GM20431 (cell line): Measurements from ENCODE around the gene FAAP20.

Experiments
- in situ Hi-C: fragments of 300-500 bp; cut with MseI, MboI; formaldehyde crosslinking; loops from one replicate; pipeline ENCODE4 v1.15.0; 2020; ENCODE audit warnings: low sequenced_read_pairs; ENCODE audit not compliant: unreplicated experiment

FAAP20 gene

DNA sequence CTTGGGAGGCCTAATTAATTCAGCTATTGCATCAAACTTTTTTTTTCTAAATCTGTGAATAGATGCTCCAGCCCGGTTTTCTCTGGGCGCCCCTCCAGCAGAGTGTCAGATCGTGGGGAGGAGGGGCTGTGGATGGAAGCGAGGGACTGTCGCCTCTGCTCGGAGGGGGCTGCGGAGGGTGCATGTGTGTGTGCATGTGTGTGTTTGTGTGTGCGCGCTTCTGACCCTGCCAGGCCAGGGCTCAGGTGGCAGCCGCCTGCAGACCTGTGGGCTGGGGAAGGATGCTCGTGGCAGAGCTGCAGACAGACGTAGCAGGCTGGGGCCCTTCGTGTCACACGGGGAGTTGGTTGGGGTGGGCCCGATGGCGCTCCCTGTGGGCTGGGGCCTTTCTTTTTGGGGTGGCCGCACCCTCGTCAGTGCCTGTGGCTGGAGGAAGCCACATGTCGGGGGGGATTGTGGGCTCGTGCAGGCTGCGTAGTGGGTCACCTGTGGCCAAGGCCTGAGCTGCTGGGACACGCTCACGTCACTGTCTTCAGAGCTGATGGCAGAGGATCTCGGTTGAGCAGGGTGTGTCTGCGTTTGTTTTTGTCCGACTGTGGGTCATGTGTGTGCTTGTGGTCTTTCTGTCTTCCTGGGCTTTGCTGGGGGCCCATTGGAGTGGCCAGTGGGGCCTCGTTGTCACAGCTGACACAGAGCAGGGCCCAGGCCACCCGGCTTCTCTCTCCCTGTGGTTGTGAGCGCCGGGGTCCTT lies 36.4 kb upstream of the FAAP20 start:
- in situ Hi-C loops: no loop called here

DNA sequence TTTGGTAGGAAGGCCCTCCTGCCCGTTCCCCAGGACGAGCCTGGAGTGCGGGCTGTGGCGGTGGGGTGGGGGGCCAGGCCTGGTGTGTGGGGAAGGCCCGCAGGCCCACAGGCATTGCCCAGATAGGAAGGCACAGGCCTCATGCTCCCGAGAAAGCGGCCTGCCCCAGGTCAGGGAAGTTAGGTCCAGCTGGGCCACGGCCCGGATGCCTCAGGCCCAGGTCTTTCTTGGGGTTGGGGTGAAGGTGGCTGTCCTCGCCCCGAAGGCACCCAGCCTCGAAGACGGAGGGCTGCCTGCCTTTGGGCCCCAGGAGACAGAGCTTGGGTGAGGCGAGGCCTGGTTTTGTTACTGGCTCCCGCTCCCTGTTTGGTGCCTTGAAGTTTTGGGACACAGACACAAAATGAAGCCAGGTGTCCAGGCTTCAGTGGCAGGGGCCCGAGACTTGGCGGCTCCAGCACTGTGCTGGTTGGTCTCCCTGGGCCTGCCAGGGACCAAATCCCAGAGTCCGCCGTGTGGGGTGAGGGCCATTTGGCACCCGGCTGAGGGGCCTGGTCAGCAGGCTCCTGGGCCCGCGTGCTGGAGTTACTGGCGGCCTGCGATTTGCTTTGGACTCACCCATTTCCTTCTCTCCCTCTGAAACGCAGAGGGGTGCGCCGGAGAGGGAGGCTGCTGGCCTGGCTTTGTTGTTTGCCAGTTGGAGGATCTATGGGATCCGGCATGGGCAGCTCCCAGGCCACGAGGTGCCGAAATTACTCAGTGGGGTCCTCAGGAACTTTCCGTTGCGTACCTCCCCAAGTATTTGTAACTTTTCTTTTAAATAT lies 35.5 kb upstream of the FAAP20 start:
- in situ Hi-C loops: no loop called here

DNA sequence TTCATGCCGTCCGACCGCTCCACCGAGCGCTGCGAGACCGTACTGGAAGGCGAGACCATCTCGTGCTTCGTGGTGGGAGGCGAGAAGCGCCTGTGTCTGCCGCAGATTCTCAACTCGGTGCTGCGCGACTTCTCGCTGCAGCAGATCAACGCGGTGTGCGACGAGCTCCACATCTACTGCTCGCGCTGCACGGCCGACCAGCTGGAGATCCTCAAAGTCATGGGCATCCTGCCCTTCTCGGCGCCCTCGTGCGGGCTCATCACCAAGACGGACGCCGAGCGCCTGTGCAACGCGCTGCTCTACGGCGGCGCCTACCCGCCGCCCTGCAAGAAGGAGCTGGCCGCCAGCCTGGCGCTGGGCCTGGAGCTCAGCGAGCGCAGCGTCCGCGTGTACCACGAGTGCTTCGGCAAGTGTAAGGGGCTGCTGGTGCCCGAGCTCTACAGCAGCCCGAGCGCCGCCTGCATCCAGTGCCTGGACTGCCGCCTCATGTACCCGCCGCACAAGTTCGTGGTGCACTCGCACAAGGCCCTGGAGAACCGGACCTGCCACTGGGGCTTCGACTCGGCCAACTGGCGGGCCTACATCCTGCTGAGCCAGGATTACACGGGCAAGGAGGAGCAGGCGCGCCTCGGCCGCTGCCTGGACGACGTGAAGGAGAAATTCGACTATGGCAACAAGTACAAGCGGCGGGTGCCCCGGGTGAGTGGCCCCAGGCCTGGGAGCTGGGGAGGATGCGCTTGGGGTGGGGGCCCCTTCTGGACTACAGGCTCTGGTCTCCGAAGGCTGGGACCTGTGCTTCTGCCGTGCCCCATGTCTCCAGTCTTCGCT lies 34.7 kb upstream of the FAAP20 start:
- in situ Hi-C loops: no loop called here

- in situ Hi-C loops: no loop called here
Measured at GRCh38 chr1:2228694-2229036, 34.1 kb upstream of the FAAP20 start.

DNA sequence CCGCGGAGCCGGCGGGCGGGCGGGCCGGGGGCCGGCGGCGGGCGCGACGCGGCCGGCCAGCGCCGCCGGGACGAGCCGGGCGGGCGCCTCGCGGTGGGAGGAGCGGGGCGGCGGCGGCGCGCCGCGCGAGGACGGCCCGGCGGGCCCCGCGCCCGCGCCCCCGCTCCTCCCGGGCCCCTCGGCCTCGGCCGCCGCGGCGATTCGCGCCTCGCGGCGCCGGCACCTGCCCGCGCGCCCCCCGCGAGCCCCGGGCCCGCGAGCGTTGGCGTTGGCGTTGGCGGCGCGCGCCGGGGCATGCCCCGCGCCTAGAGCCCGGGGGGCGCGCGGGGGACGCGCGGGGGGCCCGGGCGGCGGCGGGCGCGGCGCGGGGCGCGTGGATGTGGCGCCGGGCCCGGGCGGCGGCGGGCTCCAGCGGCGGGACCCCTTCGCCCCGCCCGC lies 33.6 kb upstream of the FAAP20 start, which contains the start of gene SKI:
Gene SKI, plus strand, starts transcription at position 163 of the 438 bp plus-strand sequence. CDS start 448 bp downstream, outside the sequence.
- in situ Hi-C loops: no loop called here

- in situ Hi-C loops: no loop called here
Measured at GRCh38 chr1:2227346-2228156, 33.0 kb upstream of the FAAP20 start.

GRCh38 chr1:2226525-2227345 lies 32.2 kb upstream of the FAAP20 start:
- in situ Hi-C loops: no loop called here

DNA sequence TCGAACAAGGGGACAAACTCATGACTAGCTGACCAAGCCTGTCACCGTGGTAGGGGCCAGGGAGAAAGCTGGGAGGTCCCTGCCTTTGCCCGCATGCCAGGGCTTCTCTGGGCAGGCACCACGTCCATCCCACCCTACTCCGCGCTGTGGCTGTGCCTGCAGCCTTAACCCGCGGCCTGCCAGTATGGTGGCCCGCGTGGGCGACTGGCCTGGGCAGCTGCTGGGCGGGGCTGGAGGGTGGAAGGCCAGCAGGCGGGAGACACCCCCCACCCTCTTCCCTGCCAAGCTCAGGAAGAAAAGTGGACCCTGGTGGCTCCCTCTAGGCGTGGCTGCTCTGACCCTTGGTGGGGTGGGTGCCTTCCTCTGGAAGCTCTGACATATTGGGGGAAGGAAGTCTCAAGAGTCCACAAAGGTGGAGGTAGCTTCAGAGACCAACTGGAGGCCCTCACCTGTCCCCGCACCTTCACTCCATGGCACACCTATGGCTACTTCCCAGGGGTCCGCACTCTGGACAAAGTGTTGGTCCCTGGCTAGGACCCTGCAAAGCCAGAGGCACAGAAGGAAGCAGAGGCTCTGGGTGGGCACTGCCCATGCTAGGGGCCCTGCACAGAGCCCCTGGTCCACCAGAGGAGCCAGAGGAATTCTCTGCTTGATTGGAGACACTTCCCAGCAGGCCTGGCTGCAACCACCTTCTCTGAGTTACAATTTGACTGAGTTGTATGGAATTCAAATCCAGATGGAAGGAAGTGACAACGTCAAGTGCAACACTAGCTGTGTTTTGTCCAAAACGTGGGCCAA lies 30.3 kb upstream of the FAAP20 start:
- in situ Hi-C loops: no loop called here

DNA sequence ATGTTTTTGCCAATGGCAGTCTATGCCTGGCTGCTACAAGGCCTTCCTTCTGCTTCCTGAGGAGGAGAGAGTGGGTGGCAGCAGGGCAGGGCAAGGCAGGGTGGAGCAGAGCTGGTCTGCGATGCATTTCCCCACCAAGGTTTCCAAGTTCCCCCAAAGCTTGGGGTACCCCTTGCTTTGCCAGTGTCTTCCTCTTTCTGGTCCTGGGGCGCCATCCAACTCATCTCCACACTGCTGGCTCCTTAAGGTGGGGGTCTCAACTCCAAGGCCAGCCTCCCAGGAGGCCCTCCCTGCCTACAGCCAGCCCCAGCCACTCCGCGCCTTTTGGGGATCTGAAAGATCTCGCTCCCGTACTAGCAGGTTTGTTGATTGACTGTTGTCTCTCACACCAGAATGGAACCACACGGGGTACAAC lies 29.6 kb upstream of the FAAP20 start:
- in situ Hi-C loops: no loop called here

DNA sequence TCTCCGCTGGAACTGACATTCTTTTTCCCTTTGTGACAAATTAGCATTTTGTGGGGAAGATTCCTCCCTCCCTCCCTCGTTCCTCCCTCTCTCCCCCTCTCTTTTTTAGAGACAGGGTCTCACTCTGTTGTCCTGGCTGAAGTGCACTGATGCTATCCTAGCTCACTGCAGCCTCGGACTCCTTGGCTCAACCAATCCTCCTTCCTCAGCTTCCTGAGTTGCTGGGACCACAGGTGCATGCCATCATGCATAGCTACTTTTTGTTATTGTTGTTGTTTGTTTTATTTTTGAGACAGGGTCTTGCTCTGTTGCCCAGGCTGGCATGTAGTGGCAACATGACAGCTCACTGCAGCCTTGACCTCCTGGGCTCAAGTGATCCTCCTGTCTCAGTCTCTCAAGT lies 26.7 kb upstream of the FAAP20 start:
- in situ Hi-C loops: no loop called here

DNA sequence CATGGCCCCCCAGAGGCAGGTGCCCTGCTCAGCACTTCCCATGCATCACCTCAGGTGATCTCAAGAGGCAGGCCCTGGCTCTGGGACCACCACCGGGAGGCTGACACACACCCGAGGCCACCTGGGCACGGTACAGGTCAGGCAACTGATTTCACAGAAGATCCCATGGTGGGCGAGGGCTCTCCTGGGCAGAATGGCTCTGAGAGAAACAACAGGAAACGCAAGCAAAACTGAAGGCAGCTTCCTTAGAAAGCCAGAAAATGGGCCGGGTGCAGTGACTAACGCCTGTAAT lies 22.1 kb upstream of the FAAP20 start:
- in situ Hi-C loops: no loop called here

DNA sequence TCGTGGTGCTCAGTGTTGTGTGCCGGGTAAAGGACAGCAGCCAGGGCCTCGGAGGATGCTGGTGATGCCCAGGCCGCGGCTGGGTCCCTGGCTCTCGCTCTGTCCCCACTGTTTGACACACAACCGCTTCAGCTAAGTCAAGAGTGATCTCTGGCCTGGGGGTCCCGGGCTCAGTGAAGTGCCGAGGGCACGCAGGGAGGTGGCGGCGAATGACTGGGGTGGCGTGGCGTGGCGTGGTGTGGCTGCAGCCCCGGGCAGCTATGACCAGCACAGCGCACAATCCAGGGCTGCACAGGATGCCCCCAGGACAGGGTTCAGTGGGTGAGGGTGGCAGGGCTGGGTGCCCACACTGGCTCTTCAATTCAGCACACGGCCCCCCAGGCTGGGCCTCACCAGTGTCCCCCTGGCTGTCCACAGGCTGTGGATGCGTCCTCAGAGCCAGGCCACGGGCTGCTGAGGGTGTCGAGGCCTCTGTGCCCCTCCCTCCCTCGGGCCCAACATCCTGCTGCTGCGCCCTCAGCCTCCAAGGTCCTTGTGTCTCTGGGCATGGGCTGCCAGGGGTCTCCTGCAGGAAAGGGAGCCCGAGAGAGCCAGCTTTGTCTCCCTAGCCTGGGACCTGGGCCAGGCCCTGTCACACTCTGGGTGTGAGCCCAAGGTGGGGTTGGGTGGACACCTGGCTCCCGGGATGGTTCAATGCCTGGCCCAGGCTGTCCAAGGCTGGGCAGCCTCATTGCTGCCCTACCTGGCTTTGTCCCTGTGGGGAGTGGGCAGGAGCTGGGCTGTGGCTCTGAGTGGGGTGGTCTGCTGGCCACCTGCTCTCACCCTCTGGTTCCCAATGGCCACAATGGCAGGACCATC lies 21.6 kb upstream of the FAAP20 start:
- in situ Hi-C loops: no loop called here

- in situ Hi-C loops: no loop called here
Measured at GRCh38 chr1:2215329-2215728, 20.8 kb upstream of the FAAP20 start.

GRCh38 chr1:2214541-2215241 lies 20.1 kb upstream of the FAAP20 start:
- in situ Hi-C loops: no loop called here

DNA sequence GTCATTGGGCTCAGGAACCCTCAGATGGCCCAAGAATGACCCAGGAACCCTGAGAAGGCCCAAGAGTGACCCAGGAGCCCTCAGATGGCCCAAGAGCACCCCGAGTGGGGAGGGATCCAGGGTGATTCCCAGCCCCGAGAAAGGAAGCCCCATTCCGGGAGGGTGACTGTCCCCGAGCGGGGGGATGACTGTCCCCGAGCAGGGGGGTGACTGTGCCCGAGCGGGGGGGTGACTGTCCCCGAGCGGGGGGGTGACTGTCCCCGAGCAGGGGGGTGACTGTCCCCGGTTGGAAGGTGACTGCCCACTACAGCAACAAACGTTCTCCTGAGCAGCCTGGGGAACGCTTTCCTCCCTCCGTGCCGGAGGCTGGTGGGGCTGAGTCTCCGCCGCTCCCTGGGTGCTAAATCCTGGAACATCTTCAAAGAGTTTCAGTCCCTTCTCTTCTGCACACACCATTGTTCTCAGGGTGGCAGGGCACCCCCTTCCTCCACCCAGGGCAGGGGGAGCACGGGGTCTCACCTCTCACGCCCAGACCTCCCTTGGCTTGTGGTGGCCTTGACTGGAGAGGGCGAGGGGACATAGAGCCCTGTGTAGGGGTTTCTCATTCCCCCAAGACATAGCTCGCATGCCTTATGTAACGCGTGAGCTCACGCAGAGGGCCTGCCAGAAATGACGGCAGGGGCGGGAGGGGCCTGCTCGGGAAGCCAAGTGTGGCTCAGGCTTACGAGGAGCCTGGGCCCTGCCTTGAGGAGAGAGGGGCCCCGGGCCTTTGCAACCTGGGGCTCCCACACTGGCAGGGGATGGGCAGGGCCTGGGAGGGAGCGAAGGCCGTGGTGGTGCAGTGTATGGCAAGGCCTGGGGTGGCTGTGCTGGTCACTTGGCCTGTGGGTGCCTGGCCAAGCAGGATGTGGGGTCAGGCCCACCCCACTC lies 19.3 kb upstream of the FAAP20 start:
- in situ Hi-C loops: no loop called here
